ENCODE measurements around the gene ZNF536. TPM values are rescaled to one million over a fixed set of nuclear protein-coding genes. Genes with fewer than 3 reads are reported as not detected.

ZNF536 gene
- total RNA-seq, 2 donors from 2014 or later, result not detected

- H3K36me3 Mint-ChIP-seq, result no peaks in the 10 kb centered on the region
- DNase-seq (ENCODE audit: low spot score in 2 of 2), result no peak
- no peak overlapping the region for H3K27ac Mint-ChIP-seq
- no peak for ATAC-seq
- H3K9me3 Mint-ChIP-seq, result no peaks in the 10 kb centered on the region
Measured at GRCh38 chr19:30530751-30531150, 158.6 kb downstream of the ZNF536 start.

GRCh38 chr19:30535011-30535410, 162.8 kb downstream of the ZNF536 start:
- ATAC-seq (no peak), DNase-seq (ENCODE audit: low spot score in 2 of 2) (no peak)
- no peak overlapping the region for H3K27ac Mint-ChIP-seq
- H3K36me3 Mint-ChIP-seq, result no peaks in the 10 kb centered on the region
- H3K9me3 Mint-ChIP-seq, result no peaks in the 10 kb centered on the region

DNA sequence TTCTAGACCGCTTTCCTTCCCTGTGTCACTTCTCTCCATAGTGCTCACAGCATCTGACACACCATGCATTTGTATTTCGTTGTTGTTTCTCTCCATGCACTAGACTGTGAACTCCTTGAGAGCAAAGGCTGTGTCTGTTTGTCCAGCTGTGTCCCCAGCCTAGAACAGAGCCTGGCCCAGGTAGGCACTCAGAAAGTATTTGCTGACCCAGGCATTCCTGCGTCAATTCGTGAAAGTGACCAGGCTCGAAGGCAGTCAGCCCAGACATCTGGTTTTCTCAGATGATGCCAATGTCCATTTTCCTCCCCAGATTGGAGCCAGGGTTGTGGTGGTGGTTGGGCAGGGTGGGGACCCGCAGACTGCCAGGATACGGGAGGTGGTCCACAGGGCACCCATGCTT, 164.8 kb downstream of the ZNF536 start:
- Mint-ChIP-seq H3K36me3 (no peaks in the 10 kb centered on the region), H3K27ac (no peak overlapping the region), H3K9me3 (no peaks in the 10 kb centered on the region)
- no peak for ATAC-seq
- DNase-seq (ENCODE audit: low spot score in 2 of 2), result no peak

DNA sequence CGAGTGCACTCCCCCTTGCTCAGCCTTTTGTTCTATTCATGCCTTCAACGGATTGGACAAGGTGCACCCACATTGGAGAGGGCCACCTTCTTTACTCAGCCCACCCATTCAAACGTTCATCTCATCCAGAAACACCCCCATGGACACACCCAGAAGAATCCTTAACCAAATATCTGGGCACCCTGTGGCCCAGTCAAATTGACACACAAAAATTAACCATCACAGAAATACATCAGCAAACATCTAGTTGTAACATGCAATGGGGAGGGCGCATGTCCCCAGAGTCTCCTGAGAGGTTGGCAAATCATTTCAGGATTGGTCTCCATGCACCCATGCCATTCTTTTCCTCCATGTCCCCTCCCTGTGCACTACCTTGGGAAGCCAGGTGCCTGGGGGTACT, 167.1 kb downstream of the ZNF536 start:
- no peak for DNase-seq (ENCODE audit: low spot score in 2 of 2)

DNA sequence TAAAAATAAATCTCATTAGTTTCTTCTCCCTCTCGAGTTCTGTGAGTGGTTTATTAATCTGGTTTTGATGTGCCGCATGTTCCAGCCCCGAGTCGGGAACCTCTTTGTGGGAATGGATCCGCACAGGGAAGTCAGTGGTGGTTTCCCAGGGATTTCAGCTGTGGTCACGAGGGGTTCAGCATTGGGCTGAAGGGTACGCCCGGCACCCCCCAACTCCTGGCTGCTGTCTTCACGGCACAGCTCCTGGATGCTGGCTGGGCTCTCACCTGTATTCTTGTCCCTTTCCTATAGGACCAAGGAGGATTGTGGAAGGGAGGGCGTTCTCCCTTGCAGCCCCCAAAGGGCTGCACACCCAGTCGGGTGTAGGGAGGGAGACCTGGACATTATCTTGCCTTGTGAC, 167.8 kb downstream of the ZNF536 start:
- Mint-ChIP-seq H3K36me3 (no peaks in the 10 kb centered on the region), H3K9me3 (no peaks in the 10 kb centered on the region), H3K27ac (no peak overlapping the region)
- DNase-seq (ENCODE audit: low spot score in 2 of 2) (no peak), ATAC-seq (no peak)

More for the DNA sequence above, 167.1 kb downstream of the ZNF536 start:
- ATAC-seq, result no peak
- Mint-ChIP-seq H3K9me3 (no peaks in the 10 kb centered on the region), H3K36me3 (no peaks in the 10 kb centered on the region), H3K27ac (no peak overlapping the region)

DNA sequence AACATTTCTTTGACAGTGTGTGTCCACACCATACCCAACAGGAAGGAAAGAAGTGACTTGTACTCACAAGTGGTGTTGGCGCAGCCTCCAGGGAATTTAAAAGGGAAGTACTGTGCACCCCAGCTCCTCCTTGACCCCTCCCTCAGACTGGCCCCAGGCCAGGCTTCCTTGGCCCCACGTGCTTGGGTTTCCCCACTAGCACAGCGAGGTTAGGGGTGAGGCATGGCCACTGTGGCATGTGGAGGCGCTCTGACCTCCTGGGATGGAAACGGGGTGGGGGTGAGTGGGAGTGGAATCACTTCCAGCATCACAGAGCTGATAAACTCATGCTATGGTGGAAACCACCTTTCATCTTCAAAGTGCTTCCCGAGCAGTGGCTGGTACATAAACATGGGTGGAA, 168.6 kb downstream of the ZNF536 start:
- Mint-ChIP-seq H3K36me3 (no peaks in the 10 kb centered on the region), H3K27ac (no peak overlapping the region), H3K9me3 (no peaks in the 10 kb centered on the region)
- ATAC-seq (no peak), DNase-seq (ENCODE audit: low spot score in 2 of 2) (no peak)

DNA sequence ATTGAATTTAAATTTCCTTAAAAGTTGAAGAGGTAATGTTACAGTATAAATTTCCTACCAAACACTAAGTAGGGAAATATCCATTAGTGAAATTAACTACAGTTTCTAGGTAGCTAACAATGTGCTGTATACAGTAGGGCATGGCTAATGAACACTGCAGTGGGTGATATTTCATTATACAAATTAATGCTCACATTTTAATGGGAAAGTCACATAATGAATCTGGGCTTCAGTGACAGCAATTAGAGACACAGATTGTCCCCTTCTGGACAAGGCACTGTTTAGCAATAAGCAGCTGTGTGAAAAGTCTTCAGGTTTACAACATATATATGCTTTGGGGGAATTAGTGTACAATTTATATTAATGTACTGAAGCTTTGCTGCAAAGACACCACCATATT, 169.4 kb downstream of the ZNF536 start:
- no peak for ATAC-seq
- Mint-ChIP-seq H3K36me3 (no peaks in the 10 kb centered on the region), H3K27ac (no peak overlapping the region), H3K9me3 (no peaks in the 10 kb centered on the region)
- DNase-seq (ENCODE audit: low spot score in 2 of 2), result no peak

DNA sequence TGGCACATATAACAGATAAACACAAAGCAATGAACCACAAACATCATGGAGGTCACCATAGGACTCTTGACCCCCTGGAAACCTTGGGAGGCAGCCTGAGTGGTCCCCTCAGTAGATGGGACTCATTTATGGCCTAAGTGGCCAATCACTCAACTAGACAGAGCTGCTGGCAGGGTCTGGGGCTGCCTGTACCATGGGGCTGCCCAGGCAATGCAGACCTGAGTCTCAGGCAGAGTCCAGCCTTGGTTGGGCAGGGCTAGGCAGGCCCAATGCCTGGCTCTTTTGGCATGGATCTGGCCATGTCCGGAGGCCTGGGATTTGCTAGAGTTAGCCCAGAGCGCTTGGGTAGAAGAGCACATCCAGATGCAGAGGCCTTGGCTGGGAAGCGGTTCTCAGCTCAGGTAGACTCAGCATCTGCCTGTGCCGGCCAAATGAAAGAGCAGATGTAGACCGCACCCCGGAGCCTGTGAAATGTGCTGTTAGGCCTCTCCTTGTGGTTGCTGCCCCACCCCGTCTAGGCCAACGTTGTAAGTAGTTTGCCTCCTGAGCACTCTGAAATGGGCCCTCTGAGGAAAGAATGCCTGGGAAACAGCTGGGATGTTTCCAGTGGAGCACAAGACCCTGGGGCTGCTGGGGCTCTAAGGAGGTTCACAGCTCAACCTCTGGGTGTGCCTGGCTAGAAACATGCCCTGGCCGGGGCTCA, 171.2 kb downstream of the ZNF536 start:
- ATAC-seq (no peak), DNase-seq (ENCODE audit: low spot score in 2 of 2) (no peak)
- H3K36me3 Mint-ChIP-seq, result no peaks in the 10 kb centered on the region
- H3K27ac Mint-ChIP-seq, result no peak overlapping the region
- H3K9me3 Mint-ChIP-seq, result no peaks in the 10 kb centered on the region

DNA sequence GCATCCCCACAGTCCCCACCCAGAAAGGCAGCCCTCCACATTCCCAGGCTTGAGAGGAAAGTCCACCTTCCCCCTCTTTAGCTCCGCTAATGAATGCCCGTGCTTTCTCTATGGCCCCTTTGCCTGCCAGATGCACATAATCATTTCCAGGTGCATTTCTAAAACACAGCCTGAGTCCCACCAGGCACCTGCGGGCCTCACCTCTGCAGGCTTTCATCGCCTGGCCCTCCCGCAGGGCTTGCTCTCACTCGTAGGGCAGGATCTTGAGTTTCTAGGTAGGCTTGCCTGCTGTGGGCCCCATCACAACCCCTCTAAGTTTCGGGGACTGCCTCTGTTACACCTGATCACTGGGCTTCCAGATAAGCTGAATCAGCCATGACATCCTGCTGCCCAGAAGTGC, 173.6 kb downstream of the ZNF536 start:
- DNase-seq (ENCODE audit: low spot score in 2 of 2) (no peak), ATAC-seq (no peak)
- H3K27ac Mint-ChIP-seq, result no peak overlapping the region
- no peaks in the 10 kb centered on the region for H3K36me3 Mint-ChIP-seq
- no peaks in the 10 kb centered on the region for H3K9me3 Mint-ChIP-seq

- no peaks in the 10 kb centered on the region for H3K36me3 Mint-ChIP-seq
- DNase-seq (ENCODE audit: low spot score in 2 of 2), result no peak
- ATAC-seq, result no peak
- H3K9me3 Mint-ChIP-seq, result no peaks in the 10 kb centered on the region
- no peak overlapping the region for H3K27ac Mint-ChIP-seq
Measured at GRCh38 chr19:30546332-30546731, 174.1 kb downstream of the ZNF536 start.

DNA sequence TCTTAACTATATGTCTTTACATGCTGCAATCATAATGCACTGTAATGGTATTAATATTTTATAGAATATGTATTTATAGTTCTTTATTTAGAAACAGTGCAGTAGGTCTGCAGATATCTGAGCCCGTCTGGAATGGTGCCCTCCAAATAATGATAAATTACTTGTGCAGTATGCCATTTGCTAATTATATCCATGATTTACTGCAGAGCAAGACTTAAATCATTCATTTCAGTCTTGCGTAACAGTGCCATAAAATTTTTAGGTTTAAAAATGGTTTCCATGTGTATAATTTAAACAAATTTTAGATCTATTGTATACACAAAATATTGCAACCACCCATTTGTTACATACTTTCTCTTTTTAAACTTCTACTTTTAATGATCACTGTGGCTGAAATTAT, 175.1 kb downstream of the ZNF536 start:
- Mint-ChIP-seq H3K9me3 (no peaks in the 10 kb centered on the region), H3K36me3 (no peaks in the 10 kb centered on the region), H3K27ac (no peak overlapping the region)
- no peak for ATAC-seq
- no peak for DNase-seq (ENCODE audit: low spot score in 2 of 2)

DNA sequence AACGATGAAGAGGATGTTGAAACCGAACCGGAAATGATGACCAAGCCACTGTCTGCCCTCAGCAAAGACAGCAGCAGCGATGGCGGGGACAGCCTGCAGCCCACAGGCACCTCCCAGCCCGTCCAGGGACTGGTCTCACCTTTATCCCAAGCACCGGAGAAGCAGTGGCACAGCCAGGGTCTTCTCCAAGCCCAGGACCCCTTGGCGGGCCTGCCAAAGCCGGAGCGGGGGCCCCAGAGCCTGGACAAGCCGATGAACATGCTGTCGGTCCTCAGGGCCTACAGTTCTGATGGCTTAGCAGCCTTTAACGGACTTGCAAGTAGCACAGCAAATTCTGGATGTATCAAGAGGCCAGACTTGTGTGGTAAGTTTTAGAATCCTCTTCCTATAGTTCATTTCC, 177.0 kb downstream of the ZNF536 start:
- ATAC-seq, result no peak
- Mint-ChIP-seq H3K36me3 (no peaks in the 10 kb centered on the region), H3K27ac (no peak overlapping the region), H3K9me3 (no peaks in the 10 kb centered on the region)
- no peak for DNase-seq (ENCODE audit: low spot score in 2 of 2)

DNA sequence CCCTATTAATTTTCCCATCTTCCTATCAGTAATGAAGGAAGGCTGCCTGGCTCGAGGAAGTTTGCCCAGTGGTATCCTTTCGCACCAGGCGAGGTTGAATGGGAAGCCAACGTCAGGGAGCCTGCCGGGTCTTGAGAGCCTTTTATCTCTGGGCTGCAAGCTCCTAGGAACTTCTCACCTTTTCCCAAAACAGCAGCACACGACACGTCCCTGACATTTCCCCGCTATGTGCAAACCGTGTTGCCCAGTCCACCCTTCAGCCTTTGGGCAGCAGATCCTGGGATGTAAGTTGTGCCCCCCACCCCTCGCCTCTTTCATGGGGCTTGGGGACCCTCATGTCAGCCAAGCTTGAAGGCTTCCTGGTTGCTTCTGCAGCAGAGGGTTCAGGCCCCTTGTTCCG, 179.1 kb downstream of the ZNF536 start:
- no peak overlapping the region for H3K27ac Mint-ChIP-seq
- H3K36me3 Mint-ChIP-seq, result no peaks in the 10 kb centered on the region
- no peak for ATAC-seq

DNA sequence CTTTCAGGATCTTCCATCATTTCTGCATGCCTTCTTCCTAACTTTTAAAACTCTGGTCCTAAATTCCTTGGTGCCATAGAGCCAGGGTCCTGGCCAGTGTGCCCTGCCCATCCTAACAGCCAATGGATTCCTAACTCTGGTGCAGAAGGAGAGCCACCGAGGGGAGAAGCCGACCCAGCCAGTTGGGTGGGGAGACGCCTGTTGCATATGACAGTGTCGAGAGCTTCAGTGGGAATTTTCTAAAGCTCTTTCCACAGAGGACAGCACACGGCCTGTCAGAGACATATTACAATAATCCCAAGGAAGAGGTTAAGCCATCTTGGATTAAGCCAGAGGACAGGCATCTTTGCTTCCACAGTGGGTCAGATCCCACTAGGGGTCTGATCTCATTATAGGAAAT, 180.4 kb downstream of the ZNF536 start:
- no peaks in the 10 kb centered on the region for H3K36me3 Mint-ChIP-seq
- no peaks in the 10 kb centered on the region for H3K9me3 Mint-ChIP-seq
- ATAC-seq (no peak), DNase-seq (ENCODE audit: low spot score in 2 of 2) (no peak)
- H3K27ac Mint-ChIP-seq, result no peak overlapping the region

More for the DNA sequence above, 179.1 kb downstream of the ZNF536 start:
- no peak for DNase-seq (ENCODE audit: low spot score in 2 of 2)
- H3K9me3 Mint-ChIP-seq, result no peaks in the 10 kb centered on the region

- DNase-seq (ENCODE audit: low spot score in 2 of 2) (no peak), ATAC-seq (no peak)
- Mint-ChIP-seq H3K9me3 (no peaks in the 10 kb centered on the region), H3K36me3 (no peaks in the 10 kb centered on the region), H3K27ac (no peak overlapping the region)
Measured at GRCh38 chr19:30555075-30555790, 183.0 kb downstream of the ZNF536 start.

DNA sequence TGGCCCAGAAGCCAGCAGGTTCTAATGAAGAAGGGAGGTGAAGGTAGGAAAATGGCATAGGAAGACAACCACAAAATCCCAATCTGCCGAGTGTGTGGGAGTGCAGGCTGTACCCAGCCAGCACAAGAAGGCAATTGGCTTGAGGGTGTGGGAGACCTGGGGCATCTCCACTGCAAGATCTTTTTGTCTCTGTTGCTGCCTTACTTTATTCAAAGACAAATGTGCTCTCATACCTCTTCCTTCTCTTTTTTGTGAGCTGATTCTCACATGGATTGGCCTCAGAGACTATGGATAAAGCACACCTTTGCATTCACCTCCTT, 183.6 kb downstream of the ZNF536 start:
- Mint-ChIP-seq H3K9me3 (no peaks in the 10 kb centered on the region), H3K27ac (no peak overlapping the region), H3K36me3 (no peaks in the 10 kb centered on the region)
- ATAC-seq, result no peak
- no peak for DNase-seq (ENCODE audit: low spot score in 2 of 2)

DNA sequence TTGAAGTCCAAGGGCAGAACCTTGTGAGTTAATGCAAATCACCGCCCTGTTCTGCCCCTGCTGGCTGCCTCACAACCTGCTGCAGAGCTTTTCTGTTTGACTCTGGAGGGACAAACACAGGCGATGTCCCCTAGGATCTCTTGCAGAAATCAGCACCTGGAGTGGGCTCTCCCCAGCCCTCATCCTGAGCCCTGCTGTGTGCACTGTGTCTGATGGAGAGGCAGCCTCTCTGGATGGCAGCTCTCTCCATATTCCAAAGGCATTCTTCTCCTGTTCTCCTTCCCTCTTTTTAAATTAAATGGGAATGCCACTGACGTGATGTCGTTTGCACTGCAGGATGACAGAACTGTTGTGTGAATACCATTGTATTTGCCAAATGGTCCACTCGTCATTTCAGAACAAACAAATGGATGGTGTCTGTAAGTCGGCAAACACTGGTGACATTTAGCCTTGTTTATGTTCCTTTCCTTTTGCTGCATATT, 184.1 kb downstream of the ZNF536 start:
- DNase-seq (ENCODE audit: low spot score in 2 of 2) (no peak), ATAC-seq (no peak)
- H3K27ac Mint-ChIP-seq, result no peak overlapping the region
- H3K9me3 Mint-ChIP-seq, result no peaks in the 10 kb centered on the region
- no peaks in the 10 kb centered on the region for H3K36me3 Mint-ChIP-seq

DNA sequence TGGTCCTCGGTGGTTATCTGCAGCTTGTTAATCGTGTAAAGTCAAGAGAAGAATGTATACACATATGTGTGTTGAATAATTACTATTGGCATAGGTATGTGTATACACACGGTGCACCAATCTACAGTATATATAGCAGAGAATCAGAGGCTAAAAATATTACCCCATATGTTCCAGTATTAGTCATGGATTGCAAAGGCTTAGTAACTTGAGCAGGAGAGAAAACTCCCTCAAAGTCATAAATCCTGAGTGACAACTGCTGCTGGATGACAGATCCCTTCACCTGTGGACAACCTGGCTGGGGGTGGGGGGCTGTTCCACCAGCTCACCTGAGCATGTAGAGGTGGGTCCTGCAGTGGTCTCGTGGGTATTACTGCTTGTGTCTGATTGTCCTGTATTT, 185.0 kb downstream of the ZNF536 start:
- no peak for DNase-seq (ENCODE audit: low spot score in 2 of 2)
- Mint-ChIP-seq H3K9me3 (no peaks in the 10 kb centered on the region), H3K36me3 (no peaks in the 10 kb centered on the region), H3K27ac (no peak overlapping the region)
- ATAC-seq, result no peak
